Fibroblast of mammary gland (primary cell): ENCODE measurements around the gene IL12RB2.

Source experiments
- DNase-seq: peaks from one replicate; pipeline ENCODE4 v3.0.0-alpha.2; 2010; ENCODE audit warnings: low read depth
- H3K4me3 ChIP-seq: 2 replicates; pipeline ENCODE4 v1.5.1; 2011; ENCODE audit warnings: low read depth, mild to moderate bottlenecking, low read length, moderate library complexity; ENCODE audit not compliant: control insufficient read depth
- TF ChIP-seq, protein P1 (sequence below): conservative IDR thresholded peaks from 2 replicates; pipeline ENCODE4 v1.5.1; 2011; ENCODE audit warnings: low read depth, low read length, inconsistent platforms; ENCODE audit not compliant: control insufficient read depth, insufficient read depth

Gene IL12RB2

DNA sequence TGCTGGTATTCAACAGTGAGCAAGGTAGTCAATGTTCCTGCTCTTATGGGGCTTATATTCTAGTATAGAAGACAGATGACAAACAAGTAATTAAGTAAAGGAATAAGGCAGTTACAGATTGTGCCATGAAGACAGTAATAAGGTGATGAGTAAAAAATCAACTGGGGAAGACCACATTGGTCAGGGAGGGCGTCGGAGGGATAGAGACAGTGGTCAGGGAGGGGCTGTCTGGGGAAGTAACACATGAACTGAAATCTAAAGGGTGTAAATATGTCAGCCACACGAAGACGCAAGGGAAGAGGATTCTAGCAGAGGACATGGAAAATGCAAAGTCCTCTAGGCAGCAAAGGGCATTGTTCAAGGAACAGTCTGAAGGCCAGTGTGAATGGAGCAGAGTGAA lies 10.1 kb downstream of the IL12RB2 start:
- TF ChIP-seq, protein P1, sequence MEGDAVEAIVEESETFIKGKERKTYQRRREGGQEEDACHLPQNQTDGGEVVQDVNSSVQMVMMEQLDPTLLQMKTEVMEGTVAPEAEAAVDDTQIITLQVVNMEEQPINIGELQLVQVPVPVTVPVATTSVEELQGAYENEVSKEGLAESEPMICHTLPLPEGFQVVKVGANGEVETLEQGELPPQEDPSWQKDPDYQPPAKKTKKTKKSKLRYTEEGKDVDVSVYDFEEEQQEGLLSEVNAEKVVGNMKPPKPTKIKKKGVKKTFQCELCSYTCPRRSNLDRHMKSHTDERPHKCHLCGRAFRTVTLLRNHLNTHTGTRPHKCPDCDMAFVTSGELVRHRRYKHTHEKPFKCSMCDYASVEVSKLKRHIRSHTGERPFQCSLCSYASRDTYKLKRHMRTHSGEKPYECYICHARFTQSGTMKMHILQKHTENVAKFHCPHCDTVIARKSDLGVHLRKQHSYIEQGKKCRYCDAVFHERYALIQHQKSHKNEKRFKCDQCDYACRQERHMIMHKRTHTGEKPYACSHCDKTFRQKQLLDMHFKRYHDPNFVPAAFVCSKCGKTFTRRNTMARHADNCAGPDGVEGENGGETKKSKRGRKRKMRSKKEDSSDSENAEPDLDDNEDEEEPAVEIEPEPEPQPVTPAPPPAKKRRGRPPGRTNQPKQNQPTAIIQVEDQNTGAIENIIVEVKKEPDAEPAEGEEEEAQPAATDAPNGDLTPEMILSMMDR: no peak
- no peak for DNase-seq
- H3K4me3 ChIP-seq: no peak overlapping the region

DNA sequence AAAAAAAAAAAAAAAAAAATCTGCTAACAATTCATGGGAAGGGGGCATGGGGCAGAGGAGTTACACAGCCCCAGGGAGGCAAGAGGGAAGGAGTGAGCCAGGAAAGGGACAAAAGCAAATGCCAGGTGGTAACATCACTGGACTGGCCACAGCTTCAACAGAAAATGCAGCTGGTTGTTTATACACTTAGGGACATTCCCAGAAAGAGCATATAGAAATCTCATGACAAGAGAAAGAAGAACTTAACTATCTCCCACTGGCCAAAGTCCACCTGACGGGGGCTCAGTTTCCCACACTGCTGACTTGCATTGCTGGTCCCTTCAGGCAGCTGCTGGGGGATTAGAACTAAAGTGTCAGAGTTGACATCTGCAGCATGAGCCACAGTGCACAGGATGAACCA lies 14.8 kb downstream of the IL12RB2 start:
- no peak overlapping the region for H3K4me3 ChIP-seq
- DNase-seq: no peak
- TF ChIP-seq, protein P1: no peak

DNA sequence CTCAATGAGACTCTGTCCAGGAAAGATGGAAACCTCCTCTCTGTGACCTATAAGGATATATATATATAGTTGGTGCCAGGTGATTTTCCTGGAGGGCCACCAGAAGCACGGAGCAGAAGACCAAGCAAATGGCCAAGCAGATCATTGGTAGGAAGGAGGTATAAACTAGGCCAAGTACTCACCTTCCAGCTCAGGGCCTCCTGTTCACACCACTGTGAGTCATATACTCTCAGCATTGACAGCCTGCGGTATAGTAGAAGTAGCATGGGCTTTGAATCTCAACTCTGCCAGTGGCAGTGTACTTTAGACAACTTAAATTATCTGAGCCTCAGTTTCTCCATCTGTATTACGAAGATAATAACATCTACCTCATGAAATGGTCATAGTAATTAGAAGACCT lies 15.4 kb downstream of the IL12RB2 start:
- DNase-seq: no peak
- H3K4me3 ChIP-seq: no peak overlapping the region
- TF ChIP-seq, protein P1: no peak

DNA sequence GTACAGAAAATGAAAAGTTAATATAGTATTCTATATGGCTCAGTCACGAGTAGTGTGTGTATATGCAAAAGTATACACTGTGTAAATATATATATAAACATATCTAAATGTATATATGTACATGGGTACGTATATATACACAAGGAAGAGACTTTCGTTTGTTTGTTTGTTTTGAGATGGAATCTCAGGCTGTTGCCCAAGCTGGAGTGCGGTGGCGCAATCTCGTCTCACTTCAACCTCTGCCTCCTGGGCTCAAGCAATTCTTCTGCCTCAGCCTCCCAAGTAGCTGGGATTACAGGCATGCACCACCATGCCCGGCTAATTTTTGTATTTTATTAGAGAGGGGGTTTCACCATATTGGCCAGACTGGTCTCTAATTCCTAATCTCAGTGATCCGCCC lies 16.4 kb downstream of the IL12RB2 start:
- DNase-seq: no peak
- TF ChIP-seq, protein P1: no peak
- H3K4me3 ChIP-seq: no peak overlapping the region

DNA sequence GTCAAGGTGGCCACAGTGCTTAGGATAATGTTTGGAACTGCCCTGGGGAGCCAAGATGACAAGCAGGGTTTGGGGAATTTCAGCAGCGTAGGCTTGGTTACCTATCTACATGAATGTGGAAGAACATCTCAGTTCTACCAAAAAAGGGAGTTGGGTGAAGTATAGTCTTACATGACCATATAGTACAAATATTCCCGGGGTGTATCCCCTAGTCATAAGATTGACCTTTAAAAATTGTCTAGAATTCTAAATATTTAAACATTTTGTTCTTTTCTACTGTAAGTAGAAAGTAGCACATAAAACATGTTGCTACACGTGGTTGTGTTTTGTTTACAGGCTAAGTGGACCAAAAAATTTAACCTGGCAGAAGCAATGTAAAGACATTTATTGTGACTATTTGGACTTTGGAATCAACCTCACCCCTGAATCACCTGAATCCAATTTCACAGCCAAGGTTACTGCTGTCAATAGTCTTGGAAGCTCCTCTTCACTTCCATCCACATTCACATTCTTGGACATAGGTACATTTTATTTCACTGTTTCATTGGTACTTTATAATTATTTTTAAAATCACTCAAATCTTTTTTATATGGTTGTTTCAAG lies 20.3 kb downstream of the IL12RB2 start:
- TF ChIP-seq, protein P1: no peak
- DNase-seq: no peak
- no peak overlapping the region for H3K4me3 ChIP-seq

DNA sequence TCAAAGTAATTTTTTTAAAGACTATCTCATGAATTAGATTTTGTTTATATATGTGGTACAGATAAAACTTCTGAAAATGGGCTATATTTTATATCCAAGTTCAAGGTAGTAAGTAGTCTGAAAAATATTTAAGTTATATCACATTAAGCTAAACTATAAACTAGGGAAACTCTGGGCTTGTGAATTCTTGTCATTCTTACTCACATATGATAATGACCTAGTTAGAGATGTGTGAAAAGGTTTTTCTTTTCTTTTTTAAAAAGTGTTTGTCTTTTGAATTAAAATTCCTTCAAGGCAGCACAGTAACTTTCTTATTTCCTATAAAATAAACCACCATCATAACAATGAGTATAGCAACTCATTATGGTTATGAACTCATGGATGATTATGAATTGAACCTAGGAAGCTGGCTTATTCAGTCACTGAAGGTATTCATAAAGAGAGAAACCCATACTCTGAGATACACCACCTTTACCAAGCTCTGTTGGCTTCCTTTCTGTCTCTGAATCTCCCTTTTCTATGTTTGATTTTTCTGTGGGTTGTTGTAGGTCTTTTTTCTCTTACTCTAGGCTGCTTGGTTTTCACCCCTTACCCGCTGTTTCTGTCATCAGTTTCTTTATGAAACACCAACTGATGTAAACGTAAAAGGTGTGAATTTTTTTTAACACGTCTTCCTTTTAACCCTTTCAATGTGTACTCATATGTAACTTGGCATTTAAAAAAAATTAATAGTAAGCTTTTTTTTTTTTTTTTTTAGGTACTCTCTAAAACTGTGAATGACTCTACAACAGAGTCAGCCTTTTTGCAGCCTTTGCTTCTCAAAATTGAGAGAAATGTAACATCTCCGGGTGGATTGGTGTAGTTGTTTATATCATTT lies 25.2 kb downstream of the IL12RB2 start:
- no peak overlapping the region for H3K4me3 ChIP-seq
- TF ChIP-seq, protein P1: no peak
- DNase-seq: no peak
